Stimulated activated CD8-positive, alpha-beta memory T cell treated with anti-CD3 and anti-CD28 coated beads, Interleukin-7, amount 100 ng/mL, for 24 hours (primary cell): ENCODE results near the gene FREM1.

Source experiments
- DNase-seq: peaks from one replicate; pipeline ENCODE4 v3.0.0-alpha.2; 2020; ENCODE audit warnings: low read depth

The FREM1 gene

DNA sequence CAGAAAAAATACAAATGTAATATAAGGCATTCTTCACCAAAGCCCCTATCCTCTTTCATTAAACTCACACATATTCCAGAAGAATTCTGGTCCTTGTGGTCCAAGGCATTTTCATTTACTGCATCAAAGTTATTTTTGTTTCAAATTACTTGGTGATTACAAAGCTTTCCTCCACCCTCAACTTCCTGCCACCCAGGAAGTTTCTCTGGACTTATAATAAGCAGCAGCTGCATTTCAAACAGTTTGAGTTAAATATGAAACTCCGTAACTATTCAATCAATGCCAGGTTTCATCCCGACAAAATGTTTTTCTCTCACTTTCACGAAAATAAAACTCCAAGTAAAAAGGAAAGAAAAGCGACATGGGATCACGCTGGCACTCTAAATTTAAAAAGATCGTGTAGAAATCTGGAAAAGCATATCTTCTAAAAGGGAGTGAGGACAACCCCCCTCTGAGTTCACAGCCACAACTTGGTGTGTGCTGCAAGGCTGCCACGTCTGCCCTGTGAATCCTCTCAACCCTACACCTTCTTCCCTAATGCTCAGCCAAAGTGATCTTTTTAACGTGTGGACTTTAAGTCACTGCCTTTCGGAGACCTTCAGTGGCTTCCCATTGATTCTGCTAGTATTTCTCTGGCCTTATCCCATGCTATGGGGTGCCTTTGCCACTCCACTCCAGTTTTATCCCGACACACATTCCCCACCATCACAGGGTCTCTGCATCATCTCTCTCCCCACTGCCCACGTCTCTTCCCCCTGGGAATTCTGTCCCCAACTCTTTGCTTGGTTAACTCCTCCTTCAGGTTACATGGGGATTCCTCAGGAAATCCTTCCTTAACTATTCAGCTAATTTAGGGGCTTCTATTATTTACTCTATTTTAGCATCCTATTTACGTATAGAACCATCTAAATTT lies 96.6 kb downstream of the FREM1 start:
- DNase-seq: no peak

DNA sequence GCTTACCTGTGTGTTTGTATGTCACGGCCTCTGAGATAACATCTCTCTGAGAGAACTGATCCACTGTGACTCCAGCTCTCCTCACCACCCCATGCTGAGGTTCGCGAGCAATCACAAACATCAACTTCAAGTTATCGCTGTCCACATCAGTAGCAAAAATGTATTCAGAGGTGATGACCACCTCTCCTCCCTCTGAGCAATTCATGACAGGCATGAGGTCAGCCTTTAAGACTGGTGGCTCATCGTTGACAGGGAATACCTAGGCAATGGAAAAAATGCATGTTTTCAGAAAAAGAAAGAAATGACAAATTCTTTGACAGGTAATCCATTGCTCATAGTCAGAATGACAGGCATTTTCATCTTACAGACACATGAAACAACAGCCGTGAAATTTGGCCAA lies 97.4 kb downstream of the FREM1 start:
- no peak for DNase-seq

DNA sequence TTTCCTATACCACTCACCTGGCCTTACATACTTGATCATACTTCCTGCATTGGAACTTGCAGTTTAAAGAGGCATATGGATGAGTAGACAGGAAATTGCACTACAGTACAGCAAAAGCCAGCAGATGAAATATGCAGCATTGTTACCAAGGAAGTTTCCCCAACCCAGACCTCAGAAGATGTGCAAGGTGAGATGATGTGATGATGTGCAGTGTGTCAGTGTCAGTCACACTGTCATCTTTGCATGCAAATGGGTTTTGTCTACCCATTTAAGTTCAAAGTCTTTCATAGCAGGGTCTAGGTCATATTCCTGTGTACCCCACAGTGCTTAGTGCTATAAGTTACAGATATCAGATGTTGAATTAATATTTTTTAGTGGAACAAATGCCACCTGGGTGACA lies 98.4 kb downstream of the FREM1 start:
- no peak for DNase-seq

DNA sequence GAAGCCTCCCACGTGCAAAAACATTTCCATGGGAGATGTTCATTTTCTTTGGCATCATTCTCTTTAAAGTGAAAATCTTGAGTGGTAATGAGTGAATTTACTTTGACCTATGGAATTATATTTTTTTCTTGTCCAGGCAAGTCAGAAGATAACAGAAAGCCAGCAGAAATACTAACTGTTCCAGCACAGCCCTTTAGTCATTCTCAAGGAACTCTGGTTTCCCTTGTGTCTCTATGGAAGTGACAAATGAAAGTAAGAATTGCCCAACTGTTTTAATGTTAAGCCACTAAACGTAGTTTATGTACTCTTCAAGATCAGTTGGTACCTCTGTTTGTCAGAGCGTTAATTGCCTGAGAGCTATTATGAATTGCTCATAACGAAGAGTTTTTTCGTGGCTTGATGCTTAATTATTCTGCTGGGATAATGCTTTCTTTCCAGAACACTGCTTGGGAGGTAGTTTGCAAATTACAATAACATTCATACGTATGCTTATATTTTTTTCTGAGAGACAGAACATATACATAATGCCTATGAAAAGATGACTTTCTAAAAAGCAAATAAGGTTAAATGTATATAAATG lies 103.2 kb downstream of the FREM1 start:
- no peak for DNase-seq

DNA sequence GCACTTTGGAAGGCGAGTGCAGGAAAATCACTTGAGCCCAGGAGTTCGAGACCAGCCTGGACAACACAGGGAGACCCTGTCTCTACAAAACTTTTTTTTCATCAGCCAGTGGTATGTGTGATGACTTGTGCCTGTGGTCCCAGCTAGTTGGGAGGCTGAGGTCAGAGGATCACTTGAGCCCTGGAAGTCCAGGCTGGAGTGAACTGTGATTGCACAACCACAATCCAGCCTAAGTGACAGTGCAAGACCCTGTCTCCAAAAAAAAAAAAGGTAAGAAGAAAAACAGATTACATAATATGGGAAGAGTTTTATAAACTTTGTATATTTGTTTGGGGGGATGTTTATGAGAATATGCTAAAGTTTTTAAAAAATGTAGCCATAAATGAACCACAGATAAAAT lies 111.2 kb downstream of the FREM1 start:
- no peak for DNase-seq

DNA sequence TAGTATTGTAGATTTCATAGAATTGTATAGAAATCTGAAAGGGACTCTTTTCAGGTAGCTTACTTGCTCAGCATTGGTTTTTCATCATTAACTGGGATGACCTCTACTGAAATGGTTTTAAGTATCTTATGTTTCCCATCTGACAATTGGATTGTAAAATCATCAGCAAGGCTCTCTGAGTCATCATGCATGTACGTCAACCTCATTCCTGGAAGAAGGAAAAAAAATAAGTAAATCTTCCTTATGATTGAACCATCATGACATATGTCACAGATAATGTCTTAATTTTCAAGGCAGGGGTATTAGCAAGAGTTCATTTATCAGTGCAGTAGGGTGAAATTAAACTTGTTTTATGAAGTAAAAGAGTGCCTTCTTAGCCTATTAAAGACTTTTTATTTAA lies 112.8 kb downstream of the FREM1 start:
- DNase-seq: no peak

DNA sequence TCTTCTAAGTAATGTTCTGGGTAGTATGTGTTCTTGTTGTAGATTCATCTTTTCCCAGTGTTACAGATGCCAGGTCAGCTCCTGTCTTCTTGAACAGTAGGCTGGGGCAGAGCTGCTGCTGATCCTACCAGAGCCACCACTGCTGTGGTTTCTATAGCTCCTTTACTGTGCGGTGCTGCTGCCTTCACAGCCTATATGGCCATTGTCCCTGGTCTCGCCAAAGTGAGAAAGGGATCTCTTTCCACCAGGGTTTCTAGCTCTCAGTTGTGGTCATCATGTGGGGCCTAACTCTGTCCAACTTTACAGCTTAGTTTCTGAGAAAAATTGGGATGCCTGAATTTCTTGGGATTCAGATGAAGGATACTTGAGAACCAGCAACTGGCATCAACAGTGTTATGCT lies 116.8 kb downstream of the FREM1 start:
- DNase-seq: no peak

DNA sequence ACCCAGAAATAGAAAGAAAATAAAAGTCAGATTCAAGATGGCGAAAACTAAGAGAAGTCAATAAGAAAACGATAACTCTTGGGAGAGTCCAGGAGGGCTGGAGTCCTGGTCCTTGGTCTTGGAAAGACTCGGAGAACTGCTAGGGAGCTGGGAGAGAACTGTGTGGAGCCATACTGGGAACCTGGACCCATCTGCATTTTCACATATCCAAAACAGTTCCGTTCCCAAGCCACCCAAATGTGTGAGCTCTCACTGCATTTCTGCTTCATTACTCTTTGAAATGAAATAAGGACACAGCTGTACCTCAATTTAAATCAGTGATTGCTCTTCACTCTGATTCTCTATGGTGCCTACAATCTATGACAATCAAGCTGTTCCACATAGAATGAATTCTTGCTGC lies 119.6 kb downstream of the FREM1 start:
- DNase-seq: no peak

DNA sequence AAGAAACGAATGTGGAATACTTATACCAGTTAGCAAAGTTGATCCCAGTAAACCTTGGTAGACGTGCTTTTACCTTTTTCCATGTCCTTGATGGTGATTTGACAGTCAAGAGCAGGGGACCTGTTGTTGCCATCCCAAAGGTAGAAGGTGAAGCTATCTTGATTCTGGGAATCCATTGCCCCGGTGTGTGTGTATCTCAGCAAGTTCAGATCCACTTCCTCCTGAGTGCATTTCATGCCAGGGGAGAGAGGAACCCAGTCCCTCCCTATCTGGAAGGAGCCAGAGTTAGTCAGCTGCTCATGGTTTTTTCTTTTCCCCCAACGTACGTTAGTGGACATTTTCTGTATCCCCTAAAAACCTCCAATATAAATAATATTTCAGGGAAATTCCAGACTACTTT lies 121.4 kb downstream of the FREM1 start:
- no peak for DNase-seq

DNA sequence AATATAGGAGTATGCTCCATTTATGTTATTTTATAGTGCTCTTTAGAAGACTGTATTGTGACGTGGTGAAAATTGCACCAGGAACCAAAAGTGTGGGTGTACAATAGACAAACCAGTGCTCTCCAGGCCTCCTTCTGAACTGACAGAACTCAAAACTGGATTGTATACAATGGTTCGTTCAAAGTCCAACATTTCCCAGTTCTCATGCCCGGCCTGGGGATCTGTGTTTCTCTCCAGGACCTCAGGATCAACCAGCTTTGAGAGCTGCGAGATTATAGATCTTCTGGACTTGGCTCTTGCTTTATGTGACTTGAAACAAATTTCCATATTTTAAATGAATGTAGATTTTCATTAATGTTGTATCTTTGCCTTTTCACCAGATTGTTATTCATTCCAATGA lies 126.9 kb downstream of the FREM1 start:
- no peak for DNase-seq

DNA sequence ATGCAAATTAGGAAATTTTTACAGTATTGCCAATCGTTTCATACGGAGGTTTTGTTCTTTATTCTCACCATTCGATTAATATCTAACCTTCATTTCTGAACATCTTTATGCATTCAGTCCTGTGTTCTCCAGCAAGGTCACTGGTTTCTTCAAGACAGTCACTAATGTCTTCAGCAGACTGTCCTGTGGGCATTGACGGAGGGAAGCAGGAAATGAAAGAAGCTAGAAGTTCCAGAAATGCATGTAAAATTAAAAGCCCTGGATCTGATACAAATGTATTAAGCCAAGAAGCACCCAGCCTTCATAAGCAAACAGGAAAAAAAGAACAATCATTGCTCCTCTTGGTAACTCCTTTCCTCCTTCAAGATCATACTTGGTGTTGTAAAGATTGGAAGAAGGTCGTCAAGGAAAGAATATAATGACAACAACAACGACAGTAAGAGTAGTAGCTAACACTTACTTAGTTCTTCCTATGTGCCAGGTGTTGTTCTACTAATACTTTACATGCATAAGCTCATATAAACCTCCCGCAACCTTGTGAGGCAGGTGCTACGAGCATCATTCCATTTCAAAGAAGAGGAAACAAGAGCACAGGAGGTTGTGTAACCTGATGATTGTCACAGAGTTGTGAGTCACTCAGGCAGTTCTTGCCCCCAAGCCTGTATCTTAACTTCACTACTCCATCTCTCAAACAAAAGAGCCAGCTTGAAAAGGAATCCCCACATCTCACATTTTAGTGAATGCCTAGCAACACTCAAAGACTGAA lies 127.8 kb downstream of the FREM1 start:
- no peak for DNase-seq

DNA sequence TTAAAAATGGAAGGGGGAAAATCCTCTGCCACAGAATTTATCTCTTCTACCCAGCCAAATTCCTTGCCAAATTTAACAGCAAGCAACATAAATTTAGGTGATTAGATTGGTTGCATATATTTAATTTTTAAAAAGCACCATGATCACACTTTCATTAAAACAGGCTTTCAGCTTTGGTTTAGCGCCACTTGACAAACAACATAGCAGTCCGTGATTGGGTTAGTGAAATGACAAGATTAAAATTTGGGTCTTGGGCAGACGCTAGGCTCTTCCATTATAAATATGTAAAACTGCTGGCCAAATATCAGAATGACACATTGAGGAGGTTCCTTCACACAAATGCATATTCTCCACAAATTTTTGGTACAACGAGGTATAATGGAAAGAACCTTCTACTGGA lies 129.5 kb downstream of the FREM1 start:
- DNase-seq: no peak

DNA sequence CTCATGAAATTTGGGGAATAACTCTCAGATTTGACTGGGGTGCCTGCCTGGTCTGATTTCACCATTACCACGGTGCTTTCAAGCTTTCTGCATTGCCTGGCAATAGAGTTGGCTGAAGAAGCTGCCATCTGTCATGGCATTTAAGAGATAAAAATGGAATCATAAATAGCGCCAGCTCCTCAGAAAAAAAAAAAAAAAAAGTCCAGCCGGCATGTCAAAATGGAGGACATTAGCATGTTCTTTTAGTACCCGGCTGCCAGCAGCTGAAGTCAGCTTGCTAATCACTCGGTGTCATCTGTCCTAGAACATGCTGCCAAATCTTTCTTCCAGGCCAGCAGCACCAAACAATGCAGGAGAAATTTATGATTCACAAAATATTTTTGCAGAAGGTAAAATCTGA lies 130.0 kb downstream of the FREM1 start:
- DNase-seq: no peak

DNA sequence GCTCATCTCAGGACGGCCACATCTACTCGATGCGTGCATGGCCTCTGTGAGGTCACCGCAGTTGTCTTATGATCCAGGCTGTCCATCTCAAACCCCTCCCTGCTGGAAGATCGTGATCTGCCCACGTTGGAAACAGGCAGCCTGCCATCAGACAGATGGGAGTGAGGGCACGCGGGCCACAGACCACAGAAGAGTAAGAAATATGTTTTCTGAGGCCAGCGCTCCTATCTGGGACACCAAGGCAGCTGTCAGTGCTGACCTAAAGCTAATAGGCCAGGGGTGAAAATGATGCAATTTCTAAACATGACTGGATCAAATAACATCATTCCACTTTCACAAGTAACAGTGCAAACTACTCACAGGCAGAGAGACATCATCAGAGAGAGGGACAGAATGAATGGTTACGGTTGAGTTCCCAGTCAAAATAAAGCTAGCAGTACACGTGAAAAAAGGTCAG lies 130.6 kb downstream of the FREM1 start:
- DNase-seq: no peak

DNA sequence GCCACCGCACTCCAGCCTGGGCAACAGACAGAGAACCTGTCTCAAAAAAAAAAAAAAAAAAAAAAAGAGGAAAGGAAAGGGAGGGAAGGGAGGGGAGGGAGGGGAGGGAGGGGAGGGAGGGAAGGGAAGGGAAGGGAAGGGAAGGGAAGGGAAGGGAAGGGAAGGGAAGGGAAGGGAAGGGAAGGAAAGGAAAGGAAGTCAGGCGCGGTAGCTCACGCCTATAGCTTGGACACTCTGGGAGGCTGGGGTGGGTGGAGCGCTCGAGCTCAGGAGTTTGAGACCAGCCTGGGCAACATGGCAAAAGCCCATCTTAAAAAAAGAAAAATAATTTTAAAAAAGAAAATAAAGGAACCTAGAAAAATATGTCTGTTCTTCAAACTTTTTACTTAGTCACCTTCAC lies 131.7 kb downstream of the FREM1 start:
- DNase-seq: no peak

DNA sequence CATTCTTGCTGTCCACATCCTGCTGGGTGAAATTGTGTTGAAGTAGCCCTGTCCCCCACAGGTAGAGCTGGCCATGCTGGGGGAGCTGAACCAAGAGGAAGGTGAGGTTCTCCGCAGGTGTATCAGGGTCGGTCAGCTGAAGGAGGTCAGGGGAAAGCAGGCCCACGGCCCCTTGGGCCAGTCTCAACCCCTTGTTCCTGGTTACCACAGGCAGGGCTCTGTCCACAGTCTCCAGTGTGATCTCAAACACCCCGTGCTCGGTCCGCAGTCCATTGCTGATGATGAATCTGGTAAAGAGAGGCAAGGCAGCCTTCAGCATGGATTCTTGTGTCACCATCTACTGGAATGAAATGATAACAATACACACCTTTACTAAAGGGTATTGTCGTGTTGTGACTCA lies 134.3 kb downstream of the FREM1 start:
- no peak for DNase-seq

DNA sequence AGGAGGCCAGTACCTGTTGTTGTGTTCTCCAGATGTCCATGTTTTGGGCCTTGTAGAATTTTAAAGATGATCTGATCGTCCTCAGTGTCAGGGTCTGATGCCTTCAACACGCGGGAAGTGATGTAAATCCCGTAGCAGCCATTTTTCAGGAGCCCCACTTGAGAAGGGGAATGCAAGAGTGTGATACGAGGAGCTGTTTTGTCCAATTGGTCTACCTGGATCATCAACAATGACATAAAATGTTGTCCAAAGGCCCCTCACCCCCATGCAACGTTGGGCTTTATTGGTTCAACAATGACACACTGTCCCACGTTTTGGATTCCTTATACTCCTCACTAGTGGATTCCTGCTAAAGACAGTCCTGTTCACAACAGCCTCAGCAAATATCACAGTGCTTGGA lies 139.6 kb downstream of the FREM1 start:
- DNase-seq: no peak

DNA sequence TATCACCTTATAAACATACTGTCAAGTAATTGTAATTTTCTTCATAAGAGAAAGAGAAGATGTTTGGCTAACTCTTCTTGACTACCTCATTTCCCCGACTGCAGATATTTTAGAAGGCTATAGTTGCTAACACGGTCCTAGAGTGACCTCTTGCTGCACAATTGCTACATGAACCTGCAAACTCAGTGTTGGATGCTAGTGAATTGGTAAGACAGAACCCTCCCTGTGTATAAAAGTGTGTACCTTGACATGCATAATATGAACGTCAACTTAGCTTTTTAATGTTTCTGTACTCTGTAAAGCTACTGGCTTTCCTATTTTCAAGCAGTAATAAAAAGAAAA lies 141.0 kb downstream of the FREM1 start:
- no peak for DNase-seq

DNA sequence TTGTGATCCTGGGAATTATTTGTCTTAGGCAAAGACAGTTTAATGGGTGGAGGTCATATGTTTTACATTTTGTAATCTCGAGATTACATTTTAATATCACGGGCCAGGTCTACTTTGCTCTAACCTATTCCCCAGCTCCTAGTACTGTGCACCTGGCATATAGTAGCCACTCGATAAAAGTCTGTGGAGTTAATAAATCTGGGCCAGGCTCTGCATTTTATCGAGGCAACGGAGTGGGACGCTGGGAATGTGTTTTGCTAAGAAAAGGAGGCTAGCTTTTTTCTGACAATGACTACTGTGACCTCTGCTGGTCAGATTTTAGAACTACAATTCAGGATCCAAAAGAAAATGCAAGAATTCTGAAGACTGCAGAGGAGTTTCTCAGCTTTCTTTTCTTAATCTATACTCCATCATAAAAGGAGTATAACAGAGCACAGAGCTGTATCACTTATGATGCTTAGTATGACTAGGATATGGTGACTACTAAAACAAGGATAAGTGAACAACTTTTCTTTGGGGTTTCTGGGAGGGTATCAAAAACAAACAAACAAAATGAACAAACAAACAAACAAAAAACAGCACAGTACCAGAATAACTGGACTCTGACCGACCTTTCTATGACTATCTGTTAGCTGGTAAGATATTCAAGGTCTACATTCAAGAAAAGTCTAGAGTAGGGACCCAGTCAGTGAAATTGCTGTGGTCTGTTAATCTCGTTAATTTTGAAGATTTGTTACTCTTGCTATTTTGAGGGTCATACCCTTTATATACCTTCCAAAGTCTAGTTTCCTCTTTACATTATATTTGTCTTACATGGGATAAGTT lies 141.6 kb downstream of the FREM1 start:
- no peak for DNase-seq

DNA sequence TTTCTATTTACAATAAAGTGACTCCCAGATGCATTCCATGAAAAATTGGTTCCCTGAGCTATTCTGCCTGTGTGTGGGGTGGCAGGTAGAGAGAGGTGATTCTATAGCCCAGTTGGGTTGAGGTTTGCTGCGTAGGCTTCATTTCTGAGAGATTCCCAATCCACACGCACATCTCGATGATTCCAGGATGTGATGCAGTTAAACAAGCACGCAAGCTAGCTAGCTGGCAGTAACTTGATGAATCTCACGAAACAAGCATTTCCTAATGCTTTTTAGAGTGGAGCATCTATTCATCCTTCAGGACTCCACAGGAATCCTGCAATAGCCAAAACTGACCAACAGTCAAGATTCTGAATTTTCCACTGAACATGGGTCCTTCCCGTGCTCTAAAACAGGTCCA lies 143.9 kb downstream of the FREM1 start:
- DNase-seq: no peak

DNA sequence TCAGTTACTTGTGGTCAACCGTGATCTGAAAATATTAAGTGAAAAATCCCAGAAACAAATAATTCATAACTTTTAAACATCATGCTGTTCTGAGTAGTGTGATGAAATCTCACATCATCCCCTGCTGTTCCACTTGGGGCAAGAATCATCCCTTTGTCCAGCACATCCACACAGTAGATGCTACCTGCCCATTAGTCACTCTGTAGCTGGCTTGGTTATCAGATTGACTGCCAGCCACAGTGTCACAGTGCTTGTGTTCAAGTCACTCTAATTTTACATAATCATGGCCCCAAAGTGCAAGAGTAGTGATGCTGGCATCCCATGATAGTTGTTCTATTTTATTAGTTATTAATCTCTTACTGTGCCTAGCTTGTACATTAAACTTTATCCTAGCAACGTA lies 148.6 kb downstream of the FREM1 start:
- no peak for DNase-seq

DNA sequence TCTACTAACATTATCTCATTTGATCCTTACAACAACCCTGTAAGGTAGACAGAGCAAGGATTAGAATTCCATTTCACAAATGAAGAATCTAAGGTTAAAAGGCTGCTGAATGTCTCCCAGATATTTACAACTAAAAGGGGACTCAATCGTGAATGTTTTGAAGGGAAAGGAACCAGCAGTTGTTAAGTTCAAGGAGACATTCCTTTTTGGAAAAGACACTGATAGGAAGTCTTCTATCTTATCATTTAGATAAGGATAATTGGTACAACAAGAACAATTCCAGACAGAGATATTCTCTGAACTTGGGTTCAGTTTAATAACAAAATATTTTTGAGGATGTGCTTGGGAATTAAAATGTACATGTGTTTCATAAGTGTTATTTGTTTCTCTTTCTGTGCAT lies 150.2 kb downstream of the FREM1 start:
- DNase-seq: no peak
